Bone marrow (tissue), 2 donors: ENCODE measurements around the gene CNKSR3.

Experiments used
- DNase-seq, 2 donors: peaks; one replicate each; lab custom pipeline; 2025; lab: John Stamatoyannopoulos, UW

The CNKSR3 gene

DNA sequence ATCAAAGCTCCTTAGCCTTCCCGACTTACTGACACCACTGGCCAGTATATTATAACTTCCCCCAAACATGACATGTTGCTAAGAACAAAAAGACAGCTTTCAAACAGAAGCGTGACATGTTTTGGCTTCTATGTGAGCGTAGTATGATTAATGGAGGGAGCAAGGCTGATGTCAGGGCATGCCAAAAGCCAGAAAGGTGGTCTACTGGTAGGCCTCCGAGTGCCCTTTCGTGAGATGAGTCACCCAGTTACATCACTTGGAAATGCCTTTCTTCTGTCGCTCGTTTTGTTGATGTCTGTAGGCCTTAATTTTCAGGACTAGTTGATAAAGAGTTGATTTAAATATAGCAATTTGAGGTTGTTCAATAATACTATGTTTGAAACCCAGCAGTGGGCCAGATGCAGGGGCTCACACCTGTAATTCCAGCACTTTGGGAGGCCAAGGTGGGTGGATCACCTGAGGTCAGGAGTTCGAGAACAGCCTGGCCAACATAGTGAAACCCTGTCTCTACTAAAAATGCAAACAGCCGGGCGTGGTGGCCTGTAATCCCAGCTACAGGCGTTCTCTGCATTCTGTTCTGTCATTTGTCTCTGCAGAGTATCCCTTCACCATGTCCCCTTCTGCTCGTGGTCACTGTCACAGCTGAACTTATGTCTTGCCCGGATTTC is 53.3 kb downstream of the CNKSR3 start:
- DNase-seq = no peak

DNA sequence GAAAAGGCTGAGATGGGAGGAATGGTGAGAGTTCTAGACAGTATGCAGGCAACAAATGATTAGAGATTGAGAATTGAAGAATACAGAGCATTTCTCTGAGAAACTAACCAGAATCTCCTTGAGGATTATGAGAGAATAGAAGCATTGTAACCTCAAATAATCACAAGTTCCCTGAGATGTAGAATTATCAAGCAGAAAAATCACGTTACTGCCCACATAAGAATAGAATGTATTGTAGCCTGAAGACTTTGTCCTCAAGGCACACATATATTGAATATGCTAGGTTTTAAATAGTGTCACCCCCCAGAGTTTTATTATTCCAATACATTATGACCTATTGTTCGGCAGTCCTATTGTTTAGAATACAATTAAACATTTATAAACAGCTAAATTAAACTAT is 57.2 kb downstream of the CNKSR3 start:
- DNase-seq = no peak

DNA sequence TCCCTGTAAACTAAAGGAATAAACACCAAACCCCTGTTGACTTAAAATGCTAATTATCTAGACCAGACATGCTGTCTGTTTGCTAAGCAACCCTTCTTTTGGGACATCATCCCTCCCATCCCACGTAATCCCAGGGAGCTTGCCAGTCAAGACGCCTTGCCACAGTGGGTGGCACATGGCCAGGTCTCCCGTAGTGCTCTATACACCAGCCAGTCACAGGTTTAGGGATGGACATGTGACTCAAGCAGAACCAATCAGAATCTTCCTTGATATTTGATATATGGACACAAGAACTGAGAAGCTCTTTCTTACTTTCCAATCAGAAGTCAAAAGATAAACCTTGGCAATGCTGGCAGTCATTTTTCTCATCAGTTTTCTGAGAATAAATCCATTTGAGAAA is 60.0 kb downstream of the CNKSR3 start:
- DNase-seq = no peak

DNA sequence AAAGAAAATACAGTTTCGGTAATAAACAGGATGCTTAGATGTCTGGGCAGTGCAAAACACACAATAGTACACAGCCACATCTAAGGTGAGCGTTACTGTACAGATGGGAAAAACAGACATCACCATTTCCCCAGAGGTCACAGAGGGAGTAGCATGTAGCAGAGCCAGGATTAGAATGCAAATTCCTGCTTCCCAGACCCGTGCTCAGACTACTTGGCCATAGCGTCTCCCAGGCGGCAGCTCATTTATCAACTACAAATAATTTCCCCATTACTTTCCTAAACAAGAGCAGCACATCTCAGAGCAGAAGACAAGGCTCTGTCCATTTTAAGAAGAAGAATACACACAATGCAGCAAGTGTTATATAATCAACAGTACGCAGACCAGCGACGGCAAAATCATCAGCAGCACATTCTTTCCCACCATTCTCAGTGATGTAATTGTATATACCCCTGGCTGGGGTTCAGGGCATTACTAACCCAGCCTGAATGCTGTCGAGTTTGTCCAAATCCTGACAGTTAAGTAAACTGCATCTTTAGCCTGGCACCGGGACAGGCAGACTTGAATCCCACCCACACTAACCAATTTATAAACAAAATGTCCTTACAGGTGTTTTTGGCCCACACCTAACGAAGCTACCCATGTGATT is 61.9 kb downstream of the CNKSR3 start:
- DNase-seq = no peak

DNA sequence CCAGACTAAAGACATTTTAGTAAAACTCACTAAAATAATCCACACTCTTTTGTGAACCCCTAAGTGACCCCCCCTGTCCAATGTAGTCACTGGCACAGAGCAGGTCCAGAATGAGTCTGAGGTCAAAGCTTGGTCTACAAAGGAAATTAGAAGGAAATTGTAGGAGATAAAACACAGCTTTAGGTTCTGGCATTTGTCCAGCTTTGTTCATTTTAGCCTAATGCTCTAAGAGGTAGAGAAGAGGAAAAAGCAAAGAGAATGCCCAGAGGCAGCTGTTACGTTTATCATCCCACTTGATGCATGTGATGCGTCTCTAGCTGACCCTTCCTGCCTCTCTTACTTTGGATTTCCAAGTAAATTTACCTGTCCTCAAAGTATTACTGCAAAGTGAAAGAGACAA is 62.5 kb downstream of the CNKSR3 start:
- peak in 1 of 2 donors; percentile 8 for DNase-seq

DNA sequence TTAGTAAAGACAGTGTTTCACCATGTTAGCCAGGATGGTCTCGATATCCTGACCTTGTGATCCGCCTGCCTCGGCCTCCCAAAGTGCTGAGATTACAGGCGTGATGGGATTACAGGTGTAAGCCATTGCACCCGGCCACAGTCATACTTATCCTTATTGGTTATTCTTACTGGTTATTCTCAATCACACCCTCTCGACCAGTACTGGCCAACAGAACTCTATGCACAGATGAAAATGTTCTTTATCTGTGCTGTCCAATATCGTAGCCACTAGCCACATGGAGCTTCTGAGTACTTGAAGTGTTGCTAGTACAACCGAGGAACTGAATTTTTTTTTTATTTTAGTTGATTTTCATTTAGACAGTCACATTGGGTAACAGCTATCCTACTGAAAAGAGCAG is 63.5 kb downstream of the CNKSR3 start:
- no peak for DNase-seq

DNA sequence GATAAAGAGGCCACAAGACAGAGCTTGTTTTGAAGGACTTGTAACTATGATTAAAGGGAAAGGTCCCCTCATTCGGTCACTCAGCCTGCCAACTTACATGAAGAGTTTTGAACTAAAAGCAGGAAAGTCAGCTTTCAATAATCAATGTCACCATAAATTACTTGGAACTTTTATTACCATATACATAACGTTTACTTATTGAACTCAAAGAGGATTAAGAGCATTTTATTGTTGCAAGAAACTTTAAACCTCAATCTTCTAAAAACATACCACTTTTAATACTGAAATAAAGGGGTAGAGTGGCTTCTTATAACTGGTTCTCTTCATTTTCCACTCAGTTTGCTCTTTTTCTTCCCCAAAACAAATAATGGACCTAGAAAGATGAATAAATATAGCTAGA is 65.1 kb downstream of the CNKSR3 start:
- no peak for DNase-seq

DNA sequence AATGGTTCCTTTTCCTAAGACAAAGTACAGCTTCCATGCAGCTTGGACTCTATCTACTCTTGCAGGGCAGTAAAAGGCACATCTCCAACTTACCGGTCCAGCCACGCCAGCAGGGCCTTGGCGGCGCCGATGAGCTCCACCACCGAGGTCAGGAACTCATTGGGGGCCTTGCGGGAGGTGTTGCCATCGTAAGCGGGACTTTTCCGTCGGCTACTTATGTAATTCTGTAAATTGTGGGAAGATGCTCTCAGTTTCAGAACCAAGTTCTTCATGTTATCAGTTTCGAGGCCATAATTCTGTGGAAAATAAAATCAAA is 68.5 kb downstream of the CNKSR3 start:
- DNase-seq = no peak

DNA sequence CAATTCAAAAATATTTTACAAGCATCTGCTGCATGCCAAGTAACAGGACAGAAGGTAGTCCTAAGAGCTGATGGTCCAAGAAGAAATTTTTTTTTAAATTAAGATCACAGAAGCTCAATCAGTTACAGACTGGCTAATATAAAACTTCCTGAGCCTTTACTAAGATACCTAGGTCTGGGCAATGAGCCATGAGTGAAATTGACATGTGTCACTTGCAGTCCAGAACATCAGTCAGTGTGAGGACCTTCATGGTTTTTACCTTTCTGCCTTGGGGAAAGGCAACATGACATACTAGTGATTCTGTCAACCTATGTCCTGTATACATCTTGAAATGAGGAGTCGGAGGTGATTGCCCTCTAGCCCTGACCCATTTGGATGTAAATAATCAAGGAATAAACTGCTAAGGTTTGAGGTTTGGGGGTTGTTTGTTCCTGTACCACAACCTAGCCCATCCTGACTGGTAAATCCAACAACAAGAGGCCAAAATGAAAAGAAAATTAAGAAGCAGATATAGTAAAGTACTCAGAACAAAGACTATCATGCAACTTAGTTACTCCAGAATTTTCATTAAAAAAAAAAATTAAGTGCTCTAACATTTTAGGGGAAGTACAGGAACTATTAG is 70.0 kb downstream of the CNKSR3 start:
- DNase-seq = no peak

DNA sequence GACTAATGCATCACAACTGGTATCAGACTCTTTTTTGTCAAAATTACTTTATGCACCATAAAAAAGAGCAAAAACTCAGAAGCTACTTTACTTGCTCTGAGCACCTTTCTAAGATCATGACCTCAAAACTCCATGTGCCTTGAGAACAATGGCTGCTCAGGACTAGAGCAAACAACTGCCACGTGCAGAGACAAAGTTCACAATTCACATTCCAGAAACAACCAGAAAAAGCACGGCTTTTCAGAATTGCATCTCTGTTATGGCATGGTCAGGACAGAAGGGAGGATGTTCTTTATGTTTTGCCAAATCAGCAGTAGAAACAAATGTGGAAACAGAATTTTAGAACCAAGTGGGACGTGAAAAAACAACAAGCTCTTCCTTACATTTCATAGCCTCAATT is 70.5 kb downstream of the CNKSR3 start:
- no peak for DNase-seq

DNA sequence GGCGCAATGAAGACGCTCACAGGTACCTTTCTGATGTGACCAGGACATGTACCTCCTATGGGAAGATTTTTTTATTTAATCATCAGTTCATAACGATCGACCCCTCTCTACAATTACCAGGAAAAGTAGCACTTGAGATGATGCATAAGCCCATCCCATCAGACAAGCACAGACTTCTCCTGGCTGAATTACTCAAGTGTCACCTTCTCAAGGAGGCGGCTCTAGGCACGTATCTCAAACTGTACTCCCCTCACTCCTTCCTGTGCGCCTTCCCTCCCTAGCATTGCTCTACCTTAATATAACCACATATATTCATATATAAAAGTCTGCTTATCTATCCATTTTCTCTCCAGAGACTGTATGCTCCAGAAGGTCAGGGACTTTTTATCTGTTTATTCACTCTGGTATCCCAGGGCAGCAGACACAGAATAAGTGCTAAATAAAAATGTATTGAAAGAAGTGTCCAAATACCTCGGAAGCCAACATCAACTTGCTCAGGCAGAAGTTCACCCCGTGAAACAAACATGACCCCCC is 71.5 kb downstream of the CNKSR3 start:
- DNase-seq = no peak

DNA sequence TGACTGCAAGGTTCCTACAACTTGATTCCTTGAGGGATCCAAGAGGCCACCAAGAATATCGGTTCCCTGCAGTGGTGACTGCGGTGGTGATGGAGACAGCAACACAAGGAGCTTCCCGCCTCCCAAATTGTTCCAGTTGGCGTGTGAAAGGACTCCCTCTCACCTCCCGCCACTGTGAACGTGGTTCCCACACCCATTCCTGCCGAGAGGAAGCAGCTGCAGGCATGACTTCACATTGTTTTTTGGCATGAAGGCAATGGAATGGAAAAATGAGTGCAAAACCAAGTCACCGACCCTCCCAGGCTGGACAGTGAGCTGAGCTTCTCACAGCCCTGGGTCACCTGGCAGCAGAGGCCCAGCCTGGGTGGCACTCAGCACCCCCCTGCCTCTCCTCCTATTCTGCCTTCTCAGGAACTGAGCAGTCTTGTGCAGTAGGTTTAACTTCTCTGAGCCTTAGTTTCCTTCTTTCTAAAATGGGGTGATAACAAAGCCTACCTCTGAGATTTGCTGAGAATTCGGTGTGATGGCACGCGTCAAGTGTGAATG is 75.0 kb downstream of the CNKSR3 start:
- DNase-seq = no peak

DNA sequence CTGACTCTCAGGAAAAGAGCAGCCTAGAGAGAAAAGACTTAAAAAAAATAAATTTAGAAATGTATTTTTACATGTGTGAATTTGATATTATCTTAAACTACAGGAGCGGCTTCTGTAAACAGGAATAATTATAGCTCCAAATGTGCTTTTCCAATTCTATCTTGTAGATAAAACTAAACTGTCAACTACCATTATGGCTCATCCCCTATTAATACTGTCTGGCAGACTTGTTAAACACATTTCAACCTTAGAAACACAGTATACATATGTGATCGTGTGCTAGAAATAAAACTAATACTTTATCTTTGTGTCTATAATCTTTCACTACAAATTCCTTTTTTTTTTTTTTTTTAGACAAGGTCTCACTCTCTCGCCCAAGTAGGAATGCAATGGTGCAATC is 75.8 kb downstream of the CNKSR3 start:
- DNase-seq = no peak

DNA sequence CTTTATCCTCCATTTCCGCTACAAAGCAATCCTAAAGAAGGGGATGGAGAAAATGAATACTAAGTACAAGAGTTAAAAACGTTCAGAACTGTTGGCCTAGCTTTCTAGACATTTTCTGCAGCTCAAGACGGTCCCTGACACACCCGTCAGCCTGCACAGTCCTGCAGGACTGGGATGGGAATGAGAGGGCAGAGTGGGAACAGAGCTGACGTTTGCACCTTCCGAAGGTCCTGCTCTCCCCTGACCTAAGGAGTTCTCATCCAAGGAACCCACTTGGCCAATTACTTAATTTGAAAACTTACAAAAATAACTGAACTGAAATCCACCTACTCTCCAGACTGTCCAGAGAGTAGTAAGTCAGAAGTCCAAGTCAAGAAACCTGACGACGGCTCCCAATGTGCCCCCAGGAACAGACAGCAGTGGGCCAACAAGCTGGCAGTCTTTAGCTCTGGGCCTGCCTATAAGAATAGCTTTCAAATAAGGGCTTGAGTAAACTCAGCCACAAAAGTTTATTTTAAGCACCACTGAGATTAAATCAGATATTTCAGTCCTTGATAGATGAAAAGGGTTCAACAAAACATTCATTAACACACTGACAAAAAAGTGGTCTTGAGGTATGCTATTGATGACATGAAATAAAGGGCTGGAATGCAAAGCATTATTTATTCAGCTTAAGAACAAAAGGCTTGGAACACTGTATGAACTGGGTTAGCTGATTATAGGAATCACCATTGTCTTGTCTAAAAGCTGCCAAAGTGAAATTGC is 76.8 kb downstream of the CNKSR3 start:
- DNase-seq = no peak

DNA sequence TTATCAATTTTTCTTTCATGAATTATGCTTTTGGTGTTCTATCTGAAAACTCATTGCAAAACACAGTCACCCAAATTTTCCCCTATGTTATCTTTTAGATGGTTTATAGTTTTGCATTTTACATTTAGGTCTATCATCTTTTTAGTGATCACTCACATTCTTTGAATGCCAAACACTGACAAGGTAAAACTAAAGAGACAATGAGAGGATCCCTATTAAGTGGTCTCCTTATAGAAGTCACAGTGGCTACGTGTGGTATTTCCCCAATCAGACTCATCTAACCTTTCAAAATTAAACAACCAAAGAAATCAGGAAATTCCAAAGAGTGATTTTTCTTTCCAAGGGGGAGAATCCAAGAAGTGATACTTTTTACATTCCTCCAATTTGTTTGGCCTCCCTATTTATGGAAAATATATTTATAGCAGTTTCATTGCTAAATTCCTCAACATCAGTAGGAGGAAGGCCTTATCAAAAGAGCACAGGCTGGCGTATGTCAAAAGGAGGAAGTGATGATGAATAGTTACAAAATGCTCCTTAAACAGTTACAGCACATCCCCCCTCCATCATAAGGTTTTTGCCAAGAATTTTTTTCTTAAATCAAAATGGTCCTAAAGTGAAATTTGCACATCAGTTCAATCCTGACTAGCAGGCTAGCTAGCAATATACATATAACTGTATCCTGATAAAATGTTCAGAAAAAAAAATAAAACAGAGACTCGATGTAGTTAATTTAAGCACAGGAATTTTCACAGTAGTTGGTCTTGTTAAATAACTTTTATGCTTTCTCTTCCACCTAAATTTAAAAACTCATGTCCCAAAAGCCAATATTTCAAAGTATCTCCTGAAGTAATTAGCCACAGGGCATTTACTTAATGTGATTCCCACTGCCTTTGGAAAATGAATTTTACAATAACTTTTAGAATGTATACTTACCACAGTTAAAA is 77.7 kb downstream of the CNKSR3 start:
- DNase-seq = peak in 1 of 2 donors; percentile 81

DNA sequence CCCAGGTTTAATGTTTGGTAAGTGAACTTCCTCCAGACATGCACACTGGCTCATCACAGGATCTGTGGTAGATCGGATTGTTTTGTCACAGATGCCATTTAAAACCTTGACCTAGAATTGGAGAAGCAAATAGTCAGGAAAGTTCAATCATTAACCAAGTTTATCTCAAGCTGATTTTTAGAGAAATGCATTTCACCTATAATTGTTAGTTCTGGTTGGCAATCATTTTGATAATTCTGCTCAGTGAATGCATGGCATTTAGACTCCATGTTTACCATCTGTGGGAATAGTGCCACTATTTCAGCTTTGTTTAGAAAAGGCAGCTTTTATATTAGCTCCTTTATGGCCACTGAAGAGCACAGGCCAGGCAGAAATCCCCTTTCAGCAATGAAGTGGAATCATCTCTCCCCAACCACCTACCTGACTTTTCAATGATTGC is 80.0 kb downstream of the CNKSR3 start:
- no peak for DNase-seq

DNA sequence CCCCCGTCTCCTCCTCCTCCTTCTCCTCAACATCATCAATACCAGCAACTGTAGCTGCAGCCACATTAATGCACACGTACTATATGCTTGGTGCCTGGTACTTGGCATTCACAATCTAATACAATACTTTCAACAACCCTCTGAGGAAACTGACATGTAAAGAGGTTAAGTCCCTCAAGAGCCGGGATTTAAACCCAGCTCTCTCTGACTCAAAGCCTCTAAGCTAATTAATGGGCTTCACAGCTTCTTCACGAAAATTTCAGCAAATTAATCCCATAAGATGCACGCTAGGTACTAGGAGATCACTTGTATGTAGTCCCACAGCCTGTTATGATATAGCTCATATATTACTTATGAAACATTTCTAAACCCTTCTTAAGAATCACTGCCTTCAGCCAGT is 80.8 kb downstream of the CNKSR3 start:
- no peak for DNase-seq

DNA sequence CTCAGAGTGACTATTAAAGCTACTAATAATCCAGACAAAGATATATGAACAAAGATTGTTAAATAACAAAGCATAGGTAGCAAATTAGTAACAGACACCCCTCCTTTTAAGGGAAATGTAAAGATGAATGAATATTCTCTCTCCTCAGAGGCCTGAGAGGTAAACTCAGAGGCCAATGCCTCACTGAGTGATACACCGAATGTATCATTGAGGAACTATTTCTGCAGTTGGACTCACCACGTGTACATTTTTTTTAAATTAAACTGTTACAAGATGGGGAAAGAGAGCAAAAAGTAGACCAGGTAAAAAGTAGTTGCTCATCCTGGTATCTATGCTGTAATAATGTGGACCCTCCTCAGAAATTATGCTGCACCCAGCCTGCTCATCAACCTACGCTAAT is 81.6 kb downstream of the CNKSR3 start:
- no peak for DNase-seq

DNA sequence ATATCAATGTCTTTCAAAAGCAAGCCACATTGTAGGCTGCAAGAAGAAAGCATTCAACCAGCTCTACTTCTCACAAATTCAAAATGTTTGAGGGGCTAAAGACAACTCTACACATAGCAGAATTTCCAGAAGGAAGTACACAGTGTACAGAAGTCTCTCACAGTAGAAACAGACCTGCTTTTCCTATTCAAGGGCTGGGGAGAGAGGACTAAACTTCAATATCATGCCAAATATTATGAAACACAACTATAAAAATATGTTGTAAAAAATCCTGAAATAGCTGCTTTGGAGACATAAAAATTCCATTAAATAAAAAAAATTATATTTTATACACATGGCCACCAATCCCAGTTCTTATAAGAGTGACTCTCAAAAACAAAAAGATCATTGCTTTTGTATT is 83.0 kb downstream of the CNKSR3 start:
- DNase-seq = no peak

DNA sequence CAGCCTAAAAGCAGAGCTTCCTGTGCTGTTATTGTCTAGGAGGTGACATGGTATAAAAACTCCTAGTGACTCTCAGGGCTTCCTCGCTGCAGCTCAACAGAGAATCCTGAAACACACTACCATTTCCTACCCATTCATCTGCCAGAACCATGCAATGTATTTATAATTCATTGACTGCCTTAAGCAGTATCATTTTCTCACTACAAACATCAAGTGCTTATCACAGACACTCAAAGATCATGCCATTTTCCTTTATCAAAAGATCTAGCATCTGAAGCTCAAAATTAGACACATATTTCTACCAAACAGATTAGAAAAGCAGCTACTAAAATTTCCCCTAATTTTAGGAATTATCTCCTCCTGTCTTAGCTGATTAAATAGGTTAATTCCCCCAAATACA is 83.5 kb downstream of the CNKSR3 start:
- DNase-seq = no peak

DNA sequence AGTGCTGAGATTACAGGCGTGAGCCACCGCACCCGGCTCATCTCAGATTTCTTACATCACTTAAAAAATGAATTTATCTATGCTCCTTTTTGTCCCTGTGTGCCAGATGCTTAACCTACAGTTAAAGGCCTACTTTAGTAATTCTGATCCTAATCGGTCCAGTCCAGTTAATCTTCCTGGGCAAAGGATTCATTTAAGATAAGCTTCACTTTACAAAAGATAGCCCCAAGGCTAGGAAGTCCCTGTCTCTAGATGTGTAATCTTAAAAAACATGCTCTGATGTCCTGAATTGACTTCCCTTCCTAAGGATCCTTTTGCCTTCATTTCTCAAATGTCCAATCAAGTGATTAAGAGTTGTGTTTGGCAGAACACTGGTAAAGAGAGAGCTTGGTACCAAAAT is 85.5 kb downstream of the CNKSR3 start:
- DNase-seq = no peak
